Prostate gland (tissue), 2 donors: ENCODE results near the gene TLK2. TPM values are rescaled to one million over a fixed set of nuclear protein-coding genes. Genes with fewer than 3 reads are reported as not detected.

Experiments used
- DNase-seq: peaks from one replicate; pipeline ENCODE4 v3.0.0-alpha.2; 2019; ENCODE audit warnings: low spot score
- H3K27ac ChIP-seq, 2 donors: fragments of 200-600 bp; sonication (generic); 2 replicates each; pipeline ENCODE4 v1.5.1; 2017 to 2019
- H3K27me3 ChIP-seq: fragments of 200-600 bp; sonication (generic); replicated peaks from 2 replicates; pipeline ENCODE4 v1.5.1; 2019; ENCODE audit not compliant: insufficient read depth
- H3K36me3 ChIP-seq, 2 donors: fragments of 200-600 bp; sonication (generic); 1 replicate in 1 of 2; 2 replicates in 1 of 2; pipeline versions ENCODE4 v1.5.1 to v1.8.1; 2017 to 2019
- H3K4me1 ChIP-seq: fragments of 200-600 bp; sonication (generic); replicated peaks from 2 replicates; pipeline ENCODE4 v1.5.1; 2019
- H3K4me3 ChIP-seq, 2 donors: fragments of 200-600 bp; sonication (generic); 2 replicates each; pipeline ENCODE4 v1.5.1; 2017 to 2019
- H3K9me3 ChIP-seq: fragments of 200-600 bp; sonication (generic); 2 replicates; pipeline ENCODE4 v1.5.1; 2017
- POLR2A ChIP-seq: fragments of 450-650 bp; IDR thresholded peaks from one replicate; pipeline ENCODE4 v1.6.1; 2016; ENCODE audit warnings: antibody characterized with exemption, mild to moderate bottlenecking
- POLR2AphosphoS5 ChIP-seq: sonication (generic); formaldehyde crosslinking; IDR thresholded peaks from one replicate; pipeline ENCODE4 v1.6.1; 2017; ENCODE audit warnings: antibody characterized with exemption
- WGBS: methylation state at CpG from one replicate; pipeline ENCODE4 v1.1.5; 2018; 5-methylcytosine and 5-hydroxymethylcytosine counted together
- intact Hi-C: fragments of 100-400 bp; cut with DNase I; formaldehyde crosslinking; loops from one replicate; pipeline ENCODE4 v1.14.2; 2022
- total RNA-seq, 2 donors: library from RNA; depleted of rRNA; stranded (reverse); fragments of >200 nt; gene quantifications; one replicate each; pipeline ENCODE4 v1.1.0, GENCODE V29; 2016
- TF ChIP-seq, protein P1 (sequence below), 4 experiments: fragments of 200-600 bp in 2 of 4; fragments of 450-650 bp in 2 of 4; sonication (generic) in 2 of 4; IDR thresholded peaks; 1 replicate in 3 of 4; 2 replicates in 1 of 4; pipeline ENCODE4 v1.5.1; 2016 to 2019; ENCODE audit warnings: antibody characterized with exemption in 4 of 4, mild to moderate bottlenecking in 2 of 4, moderate library complexity in 2 of 4

The TLK2 gene
- total RNA-seq, 2 donors from 2014 or later = 24.1 to 47.6 TPM

- 94% methylated on average over 4 of the region's 4 CpGs for WGBS
These were observed 136.9 kb downstream of the TLK2 start for GRCh38 chr17:62615503-62615902.

DNA sequence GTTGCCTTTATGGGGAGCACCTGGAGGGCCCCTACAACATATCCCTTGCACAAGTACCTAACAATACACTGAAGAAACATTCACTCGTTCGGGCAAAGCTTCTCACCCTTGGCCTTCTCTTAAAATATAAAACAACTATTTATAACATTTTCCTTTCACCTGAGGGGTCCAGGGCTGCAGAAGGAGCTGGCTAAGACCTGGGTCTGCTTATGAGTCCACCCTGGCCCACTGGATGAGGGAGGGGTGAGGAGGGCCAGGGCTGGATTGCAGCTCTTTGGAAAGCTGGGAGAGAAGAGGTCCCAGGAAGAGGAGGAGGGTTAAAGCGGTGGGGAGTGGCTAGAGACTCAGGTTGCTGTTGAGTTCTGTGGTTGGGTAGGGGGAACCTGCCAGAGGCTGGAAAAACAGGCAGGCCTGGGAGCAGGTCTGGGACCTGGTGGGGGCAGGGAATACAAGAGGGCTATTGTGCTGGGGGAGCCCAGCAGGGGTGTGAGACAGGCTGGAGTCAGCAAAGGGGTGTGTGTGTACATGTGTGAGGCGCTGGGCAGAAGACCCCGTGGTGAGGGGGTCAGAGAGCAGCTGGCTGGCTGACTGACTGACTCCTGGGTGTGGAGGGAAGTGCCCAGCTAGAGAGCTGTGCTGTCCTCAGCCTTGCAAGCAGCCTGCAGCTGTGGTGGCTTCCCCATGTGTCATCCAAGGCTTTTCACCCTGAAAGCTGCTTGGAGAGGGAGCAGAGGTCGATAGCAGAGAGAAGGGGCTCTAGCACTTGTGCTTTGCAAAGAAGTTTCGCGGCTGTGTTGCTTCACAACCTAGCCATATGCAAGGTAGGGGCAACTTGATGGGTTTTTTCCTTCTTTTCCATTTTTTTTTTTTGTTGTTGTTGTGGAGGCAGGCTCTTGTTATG, 138.6 kb downstream of the TLK2 start:
- 61% methylated on average over 8 of the region's 8 CpGs for WGBS
- no peaks in the 10 kb centered on the region for H3K4me1 ChIP-seq

More at GRCh38 chr17:62615503-62615902, 136.9 kb downstream of the TLK2 start:
- H3K27ac ChIP-seq = no peak overlapping the region
- no peak for DNase-seq
- H3K4me3 ChIP-seq = no peak overlapping the region
- TF ChIP-seq POLR2AphosphoS5 = no peak
- TF ChIP-seq, protein P1, sequence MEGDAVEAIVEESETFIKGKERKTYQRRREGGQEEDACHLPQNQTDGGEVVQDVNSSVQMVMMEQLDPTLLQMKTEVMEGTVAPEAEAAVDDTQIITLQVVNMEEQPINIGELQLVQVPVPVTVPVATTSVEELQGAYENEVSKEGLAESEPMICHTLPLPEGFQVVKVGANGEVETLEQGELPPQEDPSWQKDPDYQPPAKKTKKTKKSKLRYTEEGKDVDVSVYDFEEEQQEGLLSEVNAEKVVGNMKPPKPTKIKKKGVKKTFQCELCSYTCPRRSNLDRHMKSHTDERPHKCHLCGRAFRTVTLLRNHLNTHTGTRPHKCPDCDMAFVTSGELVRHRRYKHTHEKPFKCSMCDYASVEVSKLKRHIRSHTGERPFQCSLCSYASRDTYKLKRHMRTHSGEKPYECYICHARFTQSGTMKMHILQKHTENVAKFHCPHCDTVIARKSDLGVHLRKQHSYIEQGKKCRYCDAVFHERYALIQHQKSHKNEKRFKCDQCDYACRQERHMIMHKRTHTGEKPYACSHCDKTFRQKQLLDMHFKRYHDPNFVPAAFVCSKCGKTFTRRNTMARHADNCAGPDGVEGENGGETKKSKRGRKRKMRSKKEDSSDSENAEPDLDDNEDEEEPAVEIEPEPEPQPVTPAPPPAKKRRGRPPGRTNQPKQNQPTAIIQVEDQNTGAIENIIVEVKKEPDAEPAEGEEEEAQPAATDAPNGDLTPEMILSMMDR (IDR thresholded peaks at IDR 0.05) = no peak
- TF ChIP-seq POLR2A = no peak
- no peaks in the 10 kb centered on the region for H3K36me3 ChIP-seq
- H3K4me1 ChIP-seq = no peaks in the 10 kb centered on the region
- H3K9me3 ChIP-seq = no peaks in the 10 kb centered on the region
- intact Hi-C loops = no loop called here
- no peaks in the 10 kb centered on the region for H3K27me3 ChIP-seq

GRCh38 chr17:62617894-62618472, 139.4 kb downstream of the TLK2 start:
- intact Hi-C loops = no loop called here
- Histone ChIP-seq H3K4me3 (no peak overlapping the region), H3K27ac (no peak overlapping the region), H3K4me1 (no peaks in the 10 kb centered on the region), H3K9me3 (no peaks in the 10 kb centered on the region), H3K36me3 (no peaks in the 10 kb centered on the region), H3K27me3 (no peaks in the 10 kb centered on the region)
- 77% methylated on average over 6 of the region's 6 CpGs for WGBS
- no peak for TF ChIP-seq POLR2A
- TF ChIP-seq, protein P1 (IDR thresholded peaks at IDR 0.05) = no peak
- no peak for TF ChIP-seq POLR2AphosphoS5
- DNase-seq = no peak

More for the DNA sequence above, 138.6 kb downstream of the TLK2 start:
- no peaks in the 10 kb centered on the region for H3K36me3 ChIP-seq
- no peaks in the 10 kb centered on the region for H3K9me3 ChIP-seq
- no peak overlapping the region for H3K4me3 ChIP-seq
- TF ChIP-seq POLR2A (no peak), POLR2AphosphoS5 (no peak)
- TF ChIP-seq, protein P1 (IDR thresholded peaks at IDR 0.05) = no peak
- intact Hi-C loops = no loop called here
- no peaks in the 10 kb centered on the region for H3K27me3 ChIP-seq
- no peak for DNase-seq
- no peak overlapping the region for H3K27ac ChIP-seq

DNA sequence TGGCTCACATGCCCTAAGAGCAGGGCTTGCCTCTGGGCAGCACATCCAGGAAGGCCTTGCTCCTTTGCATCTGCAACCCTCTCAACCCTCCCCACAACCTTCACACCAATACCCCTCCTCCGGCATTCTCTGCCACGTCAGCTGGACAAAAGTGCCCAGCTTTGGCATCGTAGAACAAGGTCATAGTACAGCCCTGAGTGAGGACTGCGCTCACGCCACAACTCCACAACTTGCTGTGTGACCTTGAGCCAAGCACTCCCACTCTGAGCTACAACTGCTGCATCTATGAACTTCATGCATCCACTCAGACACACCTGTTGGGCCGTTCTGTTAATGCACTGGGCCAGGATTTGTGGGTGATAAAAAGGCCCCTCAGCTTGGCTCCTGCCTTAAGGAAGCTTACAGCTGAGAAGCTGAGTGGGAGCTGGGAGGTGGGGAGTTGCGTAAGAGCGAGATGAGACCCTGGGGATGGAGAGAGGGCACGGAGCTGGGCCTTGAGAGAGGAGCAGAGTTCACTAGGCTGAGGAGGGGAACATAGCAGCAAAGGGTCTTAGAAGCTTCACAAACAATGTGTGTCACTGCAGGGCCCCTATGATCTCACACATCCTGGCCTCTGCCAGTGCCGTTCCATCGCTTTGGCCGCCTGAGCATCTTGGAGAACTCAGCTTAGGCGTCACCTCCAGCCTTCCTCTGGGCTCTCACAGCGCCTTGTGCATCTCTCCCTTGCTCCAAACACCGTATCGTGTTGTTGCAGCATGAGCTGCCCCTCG, 140.2 kb downstream of the TLK2 start:
- Histone ChIP-seq H3K4me1 (no peaks in the 10 kb centered on the region), H3K9me3 (no peaks in the 10 kb centered on the region), H3K4me3 (no peak overlapping the region), H3K27ac (no peak overlapping the region), H3K27me3 (no peaks in the 10 kb centered on the region), H3K36me3 (no peaks in the 10 kb centered on the region)
- 74% methylated on average over 17 of the region's 17 CpGs for WGBS
- no peak for DNase-seq
- no peak for TF ChIP-seq POLR2A
- TF ChIP-seq POLR2AphosphoS5 = no peak
- TF ChIP-seq, protein P1 (IDR thresholded peaks at IDR 0.05) = no peak
- intact Hi-C loops = no loop called here
